ENCODE results near the gene DENND5A.
"Not testable (repeated sequence)": the region's sequence is repeated elsewhere in the genome, so short reads cannot be mapped to it uniquely, and the experiment has no call there.

The DENND5A gene

GRCh38 chr11:9210922-9211320, 54.2 kb downstream of the DENND5A start:
- H3K4me3 ChIP-seq (ENCODE audit: low read depth in 1 of 2, low read length in 2 of 2), result no peak overlapping the region
- H3K4me1 ChIP-seq (ENCODE audit: insufficient read depth, low read length), result peaks cover 4% of the 10 kb centered on the region; the same call in 1 of the 2 replicates
- peaks cover 2% of the 10 kb centered on the region for H3K27me3 ChIP-seq (ENCODE audit: insufficient read depth, low read length, poor library complexity)
- H3K36me3 ChIP-seq (ENCODE audit: insufficient read depth, low read length), result no peaks in the 10 kb centered on the region
- TF ChIP-seq EZH2 (IDR thresholded peaks at IDR 0.05; ENCODE audit: borderline replicate concordance, low read depth, low read length, severe bottlenecking) (no peak), CTCF (IDR thresholded peaks at IDR 0.05; ENCODE audit: borderline replicate concordance, extremely low read depth, low read length, poor library complexity, severe bottlenecking) (no peak)
- no peak overlapping the region for H2AFZ ChIP-seq (ENCODE audit: low read depth, low read length)
- H3K27ac ChIP-seq (ENCODE audit: low read length), result no peak overlapping the region
- DNase-seq, result no peak
- H4K20me1 ChIP-seq (ENCODE audit: insufficient read depth, low read length), result no peaks in the 10 kb centered on the region
- H3K9ac ChIP-seq (ENCODE audit: low read depth, low read length), result no peak overlapping the region
- ATAC-seq (ENCODE audit: insufficient read depth, low read depth), result no peak
- H3K79me2 ChIP-seq (ENCODE audit: insufficient read depth, low read length), result no peaks in the 10 kb centered on the region
- no peaks in the 10 kb centered on the region for H3K9me3 ChIP-seq (ENCODE audit: insufficient read depth, low read length, severe bottlenecking)
- no peak overlapping the region for H3K4me2 ChIP-seq (ENCODE audit: insufficient read depth, low read length)

- H3K4me1 ChIP-seq (ENCODE audit: insufficient read depth, low read length), result peaks cover 3% of the 10 kb centered on the region; the same call in 1 of the 2 replicates
- H3K9ac ChIP-seq (ENCODE audit: low read depth, low read length), result no peak overlapping the region
- no peak for DNase-seq
- no peaks in the 10 kb centered on the region for H3K9me3 ChIP-seq (ENCODE audit: insufficient read depth, low read length, severe bottlenecking)
- no peak overlapping the region for H2AFZ ChIP-seq (ENCODE audit: low read depth, low read length)
- peaks cover 2% of the 10 kb centered on the region for H3K27me3 ChIP-seq (ENCODE audit: insufficient read depth, low read length, poor library complexity)
- no peak overlapping the region for H3K4me2 ChIP-seq (ENCODE audit: insufficient read depth, low read length)
- H3K27ac ChIP-seq (ENCODE audit: low read length), result no peak overlapping the region
- H3K79me2 ChIP-seq (ENCODE audit: insufficient read depth, low read length), result no peaks in the 10 kb centered on the region
- no peak for ATAC-seq (ENCODE audit: insufficient read depth, low read depth)
- no peaks in the 10 kb centered on the region for H3K36me3 ChIP-seq (ENCODE audit: insufficient read depth, low read length)
- H4K20me1 ChIP-seq (ENCODE audit: insufficient read depth, low read length), result no peaks in the 10 kb centered on the region
- H3K4me3 ChIP-seq (ENCODE audit: low read depth in 1 of 2, low read length in 2 of 2), result no peak overlapping the region
- no peak for TF ChIP-seq EZH2 (IDR thresholded peaks at IDR 0.05; ENCODE audit: borderline replicate concordance, low read depth, low read length, severe bottlenecking)
- no peak for TF ChIP-seq CTCF (IDR thresholded peaks at IDR 0.05; ENCODE audit: borderline replicate concordance, extremely low read depth, low read length, poor library complexity, severe bottlenecking)
Measured at GRCh38 chr11:9210224-9210921, 54.8 kb downstream of the DENND5A start.

- H3K9ac ChIP-seq (ENCODE audit: low read depth, low read length); ATAC-seq (ENCODE audit: insufficient read depth, low read depth); H3K4me2 ChIP-seq (ENCODE audit: insufficient read depth, low read length); H3K9me3 ChIP-seq (ENCODE audit: insufficient read depth, low read length, severe bottlenecking); DNase-seq; H4K20me1 ChIP-seq (ENCODE audit: insufficient read depth, low read length); H2AFZ ChIP-seq (ENCODE audit: low read depth, low read length); H3K27ac ChIP-seq (ENCODE audit: low read length); H3K36me3 ChIP-seq (ENCODE audit: insufficient read depth, low read length); H3K4me1 ChIP-seq (ENCODE audit: insufficient read depth, low read length); H3K4me3 ChIP-seq (ENCODE audit: low read depth in 1 of 2, low read length in 2 of 2); H3K79me2 ChIP-seq (ENCODE audit: insufficient read depth, low read length); H3K27me3 ChIP-seq (ENCODE audit: insufficient read depth, low read length, poor library complexity): not testable (repeated sequence)
Measured at GRCh38 chr11:9209604-9210003, 55.5 kb downstream of the DENND5A start.

- Histone ChIP-seq H3K4me2 (ENCODE audit: insufficient read depth, low read length) (no peak overlapping the region), H3K36me3 (ENCODE audit: insufficient read depth, low read length) (no peaks in the 10 kb centered on the region), H3K4me3 (ENCODE audit: low read depth in 1 of 2, low read length in 2 of 2) (no peak overlapping the region), H4K20me1 (ENCODE audit: insufficient read depth, low read length) (no peaks in the 10 kb centered on the region), H2AFZ (ENCODE audit: low read depth, low read length) (no peak overlapping the region), H3K4me1 (ENCODE audit: insufficient read depth, low read length) (no peaks in the 10 kb centered on the region), H3K9me3 (ENCODE audit: insufficient read depth, low read length, severe bottlenecking) (no peaks in the 10 kb centered on the region), H3K79me2 (ENCODE audit: insufficient read depth, low read length) (no peaks in the 10 kb centered on the region), H3K27ac (ENCODE audit: low read length) (no peak overlapping the region), H3K27me3 (ENCODE audit: insufficient read depth, low read length, poor library complexity) (peaks cover 2% of the 10 kb centered on the region), H3K9ac (ENCODE audit: low read depth, low read length) (no peak overlapping the region)
- TF ChIP-seq EZH2 (IDR thresholded peaks at IDR 0.05; ENCODE audit: borderline replicate concordance, low read depth, low read length, severe bottlenecking) (no peak), CTCF (IDR thresholded peaks at IDR 0.05; ENCODE audit: borderline replicate concordance, extremely low read depth, low read length, poor library complexity, severe bottlenecking) (no peak)
- ATAC-seq (ENCODE audit: insufficient read depth, low read depth) (no peak), DNase-seq (no peak)
Measured at GRCh38 chr11:9208726-9209501, 56.2 kb downstream of the DENND5A start.
